Endothelial cell of umbilical vein (primary cell): Measurements from ENCODE around the gene RALGAPB. TPM values are rescaled to one million over a fixed set of nuclear protein-coding genes. Genes with fewer than 3 reads are reported as not detected.

Experiments
- BruUV-seq: library from RNA; stranded (reverse); fragments of 400-500 nt; replicated peaks from 2 replicates; lab custom pipeline; 2021; lab: Mats Ljungman, UMichigan
- CTCF ChIA-PET: fragments of 300-600, 350-600 bp; sonication (Branson Sonifier 250); formaldehyde crosslinking; loops from one replicate; lab custom pipeline; 2021; ENCODE audit warnings: antibody characterized with exemption, inconsistent platforms; lab: Charles Lee
- POLR2A ChIA-PET: fragments of 300-600, 350-600 bp; sonication (Branson Sonifier 250); formaldehyde crosslinking; loops from one replicate; lab custom pipeline; 2021; ENCODE audit warnings: antibody characterized with exemption, inconsistent platforms; lab: Charles Lee
- DNase-seq: peaks from one replicate; pipeline ENCODE4 v3.0.0-alpha.2; 2011; ENCODE audit warnings: low read depth, low spot score
- FAIRE-seq: peaks from 2 replicates; lab custom pipeline; 2011; peaks lifted over from hg19 to GRCh38; lab: Jason Lieb, UNC
- H2AFZ ChIP-seq: 2 replicates; pipeline ENCODE4 v1.6.0; 2012; ENCODE audit warnings: low read depth, low read length, control low read depth, inconsistent platforms
- H3K27ac ChIP-seq: 2 replicates; pipeline ENCODE4 v1.5.1; 2011; ENCODE audit warnings: low read depth, mild to moderate bottlenecking, control low read depth, low read length, moderate library complexity; ENCODE audit not compliant: insufficient read depth
- H3K27me3 ChIP-seq, 2 experiments: 2 replicates each; pipeline versions ENCODE4 v1.6.0 to v1.6.1; 2011; ENCODE audit warnings: low read length in 2 of 2, mixed read lengths in 1 of 2; ENCODE audit not compliant: control insufficient read depth in 2 of 2, insufficient read depth in 2 of 2
- H3K36me3 ChIP-seq, 2 experiments: 2 replicates in 1 of 2; 3 replicates in 1 of 2; pipeline ENCODE4 v1.5.1; 2011; ENCODE audit warnings: low read length in 2 of 2, mild to moderate bottlenecking in 1 of 2, moderate library complexity in 1 of 2; ENCODE audit not compliant: control insufficient read depth in 2 of 2, insufficient read depth in 2 of 2; ENCODE audit errors: extremely low read depth in 1 of 2
- H3K4me1 ChIP-seq: 3 replicates; pipeline ENCODE4 v1.5.1; 2011; ENCODE audit warnings: mild to moderate bottlenecking, low read length; ENCODE audit not compliant: control insufficient read depth, insufficient read depth; ENCODE audit errors: extremely low read depth
- H3K4me2 ChIP-seq: 2 replicates; pipeline ENCODE4 v1.6.1; 2011; ENCODE audit warnings: low read length, control low read depth, mixed read lengths; ENCODE audit not compliant: insufficient read depth
- H3K4me3 ChIP-seq, 3 experiments: fragments of 200-600 bp in 1 of 3; sonication (generic), shearing (Covaris generic) in 1 of 3; replicated peaks in 1 of 3; 2 replicates each; pipeline ENCODE4 v1.5.1; 2011 to 2016; ENCODE audit warnings: control low read depth in 3 of 3, low read length in 3 of 3, mild to moderate bottlenecking in 2 of 3, inconsistent platforms in 1 of 3, low read depth in 1 of 3, moderate library complexity in 1 of 3; ENCODE audit not compliant: insufficient read depth in 1 of 3
- H3K79me2 ChIP-seq: 2 replicates; pipeline ENCODE4 v1.6.0; 2012; ENCODE audit warnings: low read length, inconsistent platforms; ENCODE audit not compliant: control insufficient read depth, insufficient read depth
- H3K9ac ChIP-seq: replicated peaks from 2 replicates; pipeline ENCODE3; 2011; ENCODE audit warnings: low read length, control low read depth; ENCODE audit not compliant: insufficient read depth; ENCODE audit errors: extremely low read depth
- H3K9me1 ChIP-seq: replicated peaks from 3 replicates; pipeline ENCODE4 v1.6.0; 2011; ENCODE audit warnings: mild to moderate bottlenecking, low read length; ENCODE audit not compliant: control insufficient read depth, insufficient read depth; ENCODE audit errors: extremely low read depth
- H3K9me3 ChIP-seq: replicated peaks from 2 replicates; pipeline ENCODE4 v1.5.1; 2012; ENCODE audit warnings: low read length, inconsistent platforms; ENCODE audit not compliant: control insufficient read depth, insufficient read depth
- H4K20me1 ChIP-seq: replicated peaks from 2 replicates; pipeline ENCODE3; 2011; ENCODE audit warnings: mild to moderate bottlenecking, low read length; ENCODE audit not compliant: control insufficient read depth, insufficient read depth; ENCODE audit errors: extremely low read depth
- FOS ChIP-seq: IDR thresholded peaks from 2 replicates; pipeline ENCODE4 v1.6.1; 2011; ENCODE audit warnings: mild to moderate bottlenecking, low read length, moderate library complexity, borderline replicate concordance; ENCODE audit not compliant: insufficient read depth
- GATA2 ChIP-seq: IDR thresholded peaks from 2 replicates; pipeline ENCODE4 v1.7.0; 2011; ENCODE audit warnings: low read depth, mild to moderate bottlenecking, moderate library complexity, mixed read lengths, low read length; ENCODE audit not compliant: insufficient read length, insufficient read depth
- JUN ChIP-seq: IDR thresholded peaks from 2 replicates; pipeline ENCODE4 v1.6.1; 2011; ENCODE audit warnings: borderline replicate concordance, low read depth; ENCODE audit not compliant: insufficient read length, insufficient read depth
- MAX ChIP-seq: IDR thresholded peaks from 2 replicates; pipeline ENCODE4 v1.6.1; 2011; ENCODE audit not compliant: insufficient read depth, insufficient read length
- MYC ChIP-seq: IDR thresholded peaks from one replicate; pipeline ENCODE4 v1.6.1; 2011; ENCODE audit warnings: mild to moderate bottlenecking, low read depth, low read length
- POLR2AphosphoS5 ChIP-seq: IDR thresholded peaks from 2 replicates; pipeline ENCODE4 v1.6.1; 2012; ENCODE audit warnings: low read depth, mild to moderate bottlenecking, control low read depth, low read length, moderate library complexity; ENCODE audit not compliant: insufficient read depth
- dilution Hi-C: fragments of 300-500 bp; cut with MboI; formaldehyde crosslinking; loops from one replicate; pipeline ENCODE4 v1.15.0; 2019; ENCODE audit warnings: low sequenced_read_pairs; ENCODE audit not compliant: extremely low pct_ligation_motif_present
- intact Hi-C: fragments of 100-400 bp; cut with micrococcal nuclease; formaldehyde crosslinking; loops from one replicate; pipeline ENCODE4 v1.10.0; 2022
- polyA plus RNA-seq, 4 experiments: library from polyadenylated mRNA; depleted of rRNA in 3 of 4; stranded (reverse) in 3 of 4; unstranded in 1 of 4; fragments of >200 nt; gene quantifications; 2 replicates each; pipeline versions ENCODE4 v1.2.1 to v1.2.3, GENCODE V29; 2011 to 2012; ENCODE audit warnings: missing spikeins in 1 of 4
- total RNA-seq: library from RNA; stranded (reverse); gene quantifications from 2 replicates; pipeline ENCODE4 v1.2.3, GENCODE V29; 2021

RALGAPB gene
- total and polyA plus RNA-seq, 2 donors (not counting 3 experiments of a cell fraction or from before 2014, with no cell fraction given) = 12.8 to 38.7 TPM

GRCh38 chr20:38501858-38502436 is 29.3 kb downstream of the RALGAPB start:
- Histone ChIP-seq H4K20me1 (no peaks in the 10 kb centered on the region), H3K4me1 (no peaks in the 10 kb centered on the region), H3K79me2 (no peaks in the 10 kb centered on the region), H3K4me3 (no peak overlapping the region), H3K9me3 (no peaks in the 10 kb centered on the region), H3K4me2 (no peak overlapping the region), H3K27ac (no peak overlapping the region), H3K36me3 (peaks cover 9 to 12% of the 10 kb centered on the region in 2 experiments), H3K27me3 (no peaks in the 10 kb centered on the region), H2AFZ (no peak overlapping the region), H3K9me1 (no peaks in the 10 kb centered on the region), H3K9ac (no peak overlapping the region)
- FAIRE-seq = no peak
- DNase-seq = no peak
- intact Hi-C loops (no loop called here), dilution Hi-C loops (no loop called here)
- no TSS peak for BruUV-seq
- ChIA-PET CTCF (interaction anchor here (0.7 kb wide), 1 partner anchor 16 kb away, joined by 3 read pairs; no protein-coding TSS in a partner anchor), POLR2A (no interaction called here)
- TF ChIP-seq JUN (no peak), GATA2 (no peak), FOS (no peak), POLR2AphosphoS5 (no peak), MAX (no peak), MYC (no peak)
